ENCODE results near the gene MAEA.
A peak's percentile ranks its signal among the peaks of the same experiment; 100 is the strongest.

MAEA gene

DNA sequence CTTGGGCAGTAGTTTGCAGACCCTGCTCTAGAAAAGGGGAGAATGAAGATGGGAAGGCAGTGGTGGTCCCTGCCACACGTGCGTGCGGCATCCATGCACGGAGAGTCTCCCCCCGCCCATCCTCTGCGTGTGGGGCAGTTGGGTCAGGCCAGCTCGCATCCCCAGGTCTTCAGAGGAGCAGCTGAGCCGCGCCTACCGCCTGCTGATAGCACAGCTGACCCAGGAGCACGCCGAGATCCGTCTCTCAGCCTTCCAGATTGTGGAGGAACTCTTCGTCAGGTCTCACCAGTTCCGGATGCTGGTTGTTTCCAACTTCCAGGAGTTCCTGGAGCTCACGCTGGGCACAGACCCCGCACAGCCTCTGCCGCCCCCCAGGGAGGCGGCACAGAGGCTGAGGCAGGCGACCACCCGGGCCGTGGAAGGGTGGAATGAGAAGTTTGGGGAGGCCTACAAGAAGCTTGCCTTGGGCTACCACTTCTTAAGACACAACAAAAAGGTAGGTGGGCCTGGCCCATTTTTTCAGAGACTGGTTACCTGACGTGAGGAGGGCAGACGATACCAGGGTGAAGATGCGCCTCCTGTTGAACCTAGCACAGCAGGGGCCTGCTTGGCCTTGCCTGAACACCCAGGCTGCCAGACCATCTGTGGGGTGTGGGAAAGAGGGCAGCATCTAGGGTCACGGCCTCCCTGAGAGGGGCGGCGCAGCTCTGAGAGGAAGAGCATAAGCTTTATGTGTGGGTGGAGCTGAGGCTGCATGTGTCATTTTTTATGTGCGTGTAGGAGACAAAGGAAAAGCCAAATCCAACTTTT is 59.9 kb downstream of the MAEA start:
- Histone ChIP-seq H3K9me3 (ENCODE audit: control insufficient read depth in 2 of 2, low read length in 2 of 2) (no peaks in the 10 kb centered on the region), H3K9ac (ENCODE audit: low read length in 2 of 2) (peak overlapping the region in 1 of 2 donors; percentile 36), H3K27me3 (ENCODE audit: control insufficient read depth in 1 of 2, insufficient read depth in 2 of 2, low read length in 2 of 2) (no peaks in the 10 kb centered on the region), H3K4me1 (ENCODE audit: control insufficient read depth, insufficient read depth, low read length) (peaks cover 34% of the 10 kb centered on the region), H3K4me3 (ENCODE audit: low read length in 2 of 2) (no peak overlapping the region), H3K27ac (ENCODE audit: low read length) (no peak overlapping the region), H3K36me3 (ENCODE audit: control insufficient read depth in 2 of 2, insufficient read depth in 2 of 2, low read length in 2 of 2) (peaks cover 6 to 12% of the 10 kb centered on the region in 2 donors)

DNA sequence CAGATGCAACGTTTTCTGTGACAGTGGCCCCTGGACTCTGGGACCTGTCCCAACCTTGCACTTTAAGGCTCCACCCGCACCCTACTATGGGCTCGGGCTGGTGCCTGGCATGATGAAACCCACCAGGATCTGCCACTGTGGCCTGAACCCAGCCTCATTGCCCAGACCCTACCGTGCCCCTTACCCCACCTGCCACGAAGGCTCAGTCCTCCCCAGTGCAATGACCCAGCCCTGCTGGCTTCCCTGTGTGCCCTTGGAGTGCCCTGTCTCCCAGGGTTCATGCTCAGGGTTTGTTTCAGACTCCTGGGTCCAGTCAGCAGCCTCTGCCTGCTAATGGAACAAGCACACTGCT is 60.5 kb downstream of the MAEA start:
- H3K27me3 ChIP-seq (ENCODE audit: control insufficient read depth in 1 of 2, insufficient read depth in 2 of 2, low read length in 2 of 2), result no peaks in the 10 kb centered on the region
- peaks cover 34% of the 10 kb centered on the region for H3K4me1 ChIP-seq (ENCODE audit: control insufficient read depth, insufficient read depth, low read length)
- peaks cover 6 to 14% of the 10 kb centered on the region in 2 donors for H3K36me3 ChIP-seq (ENCODE audit: control insufficient read depth in 2 of 2, insufficient read depth in 2 of 2, low read length in 2 of 2)
- no peaks in the 10 kb centered on the region for H3K9me3 ChIP-seq (ENCODE audit: control insufficient read depth in 2 of 2, low read length in 2 of 2)
- H3K9ac ChIP-seq (ENCODE audit: low read length in 2 of 2), result peak overlapping the region in 1 of 2 donors; percentile 29
- H3K27ac ChIP-seq (ENCODE audit: low read length), result no peak overlapping the region
- no peak overlapping the region for H3K4me3 ChIP-seq (ENCODE audit: low read length in 2 of 2)

DNA sequence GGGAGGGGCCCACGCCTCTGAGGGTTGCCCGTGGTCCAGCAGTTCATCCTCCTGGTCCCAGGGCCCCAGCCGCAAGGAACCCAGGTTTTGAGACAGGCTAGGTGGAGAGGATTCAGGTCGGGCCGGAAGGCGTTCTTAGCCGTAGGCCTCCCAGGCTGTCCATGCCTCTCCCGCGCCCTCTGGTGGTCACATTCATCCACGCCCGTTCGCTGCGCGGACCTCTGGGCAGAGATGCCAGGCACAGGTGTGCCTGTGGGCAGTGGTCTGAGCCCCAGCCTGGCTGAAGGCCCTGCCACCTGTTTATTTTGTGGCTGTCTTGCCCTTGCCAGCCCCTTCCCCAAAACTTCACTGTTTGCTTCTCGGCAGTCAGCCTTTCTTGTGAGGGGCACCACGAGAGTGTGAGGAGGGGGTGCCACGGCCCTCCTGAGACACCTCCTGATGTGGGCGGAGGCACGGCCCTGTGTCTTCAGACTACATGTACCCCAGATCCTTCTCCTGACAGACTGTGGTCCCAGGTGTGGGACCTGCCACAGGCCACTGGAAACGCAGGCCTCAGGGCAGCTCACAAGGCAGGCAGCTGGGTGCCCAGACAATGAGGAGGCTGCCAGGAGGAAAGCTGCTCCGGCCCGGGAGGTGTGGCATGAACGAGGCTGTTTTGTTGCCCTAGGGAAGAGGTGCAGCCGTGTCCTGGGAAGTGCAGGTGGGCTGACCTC is 62.3 kb downstream of the MAEA start:
- H3K27ac ChIP-seq (ENCODE audit: low read length), result no peak overlapping the region

DNA sequence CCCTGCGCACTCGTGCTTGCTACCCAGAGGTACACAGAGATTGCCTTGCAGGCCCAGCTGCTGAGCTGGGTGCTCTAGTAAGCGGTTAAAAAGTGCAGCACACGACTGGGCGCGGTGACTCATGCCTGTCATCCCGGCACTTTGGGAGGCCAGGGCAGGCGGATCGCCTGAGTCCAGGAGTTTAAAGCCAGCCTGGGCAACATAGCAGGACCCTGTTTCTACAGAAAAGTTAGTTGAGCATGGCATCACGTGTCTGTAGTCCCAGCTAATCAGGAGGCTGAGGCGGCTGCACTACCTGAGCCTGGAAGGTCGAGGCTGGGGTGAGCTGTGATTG is 62.8 kb downstream of the MAEA start:
- H3K36me3 ChIP-seq (ENCODE audit: control insufficient read depth in 2 of 2, insufficient read depth in 2 of 2, low read length in 2 of 2), result peaks cover 6 to 15% of the 10 kb centered on the region in 2 donors
- peaks cover 28% of the 10 kb centered on the region for H3K4me1 ChIP-seq (ENCODE audit: control insufficient read depth, insufficient read depth, low read length)
- H3K27me3 ChIP-seq (ENCODE audit: control insufficient read depth in 1 of 2, insufficient read depth in 2 of 2, low read length in 2 of 2), result no peaks in the 10 kb centered on the region
- no peak overlapping the region for H3K4me3 ChIP-seq (ENCODE audit: low read length in 2 of 2)
- H3K9me3 ChIP-seq (ENCODE audit: control insufficient read depth in 2 of 2, low read length in 2 of 2), result no peaks in the 10 kb centered on the region
- no peak overlapping the region for H3K9ac ChIP-seq (ENCODE audit: low read length in 2 of 2)
- H3K27ac ChIP-seq (ENCODE audit: low read length), result no peak overlapping the region

More for the DNA sequence above, 62.3 kb downstream of the MAEA start:
- peak overlapping the region in 1 of 2 donors; percentile 71 for H3K9ac ChIP-seq (ENCODE audit: low read length in 2 of 2)
- H3K4me1 ChIP-seq (ENCODE audit: control insufficient read depth, insufficient read depth, low read length), result peaks cover 26% of the 10 kb centered on the region
- no peaks in the 10 kb centered on the region for H3K27me3 ChIP-seq (ENCODE audit: control insufficient read depth in 1 of 2, insufficient read depth in 2 of 2, low read length in 2 of 2)
- H3K4me3 ChIP-seq (ENCODE audit: low read length in 2 of 2), result peak overlapping the region in 1 of 2 donors; percentile 49
- no peaks in the 10 kb centered on the region for H3K9me3 ChIP-seq (ENCODE audit: control insufficient read depth in 2 of 2, low read length in 2 of 2)
- peaks cover 6 to 15% of the 10 kb centered on the region in 2 donors for H3K36me3 ChIP-seq (ENCODE audit: control insufficient read depth in 2 of 2, insufficient read depth in 2 of 2, low read length in 2 of 2)

DNA sequence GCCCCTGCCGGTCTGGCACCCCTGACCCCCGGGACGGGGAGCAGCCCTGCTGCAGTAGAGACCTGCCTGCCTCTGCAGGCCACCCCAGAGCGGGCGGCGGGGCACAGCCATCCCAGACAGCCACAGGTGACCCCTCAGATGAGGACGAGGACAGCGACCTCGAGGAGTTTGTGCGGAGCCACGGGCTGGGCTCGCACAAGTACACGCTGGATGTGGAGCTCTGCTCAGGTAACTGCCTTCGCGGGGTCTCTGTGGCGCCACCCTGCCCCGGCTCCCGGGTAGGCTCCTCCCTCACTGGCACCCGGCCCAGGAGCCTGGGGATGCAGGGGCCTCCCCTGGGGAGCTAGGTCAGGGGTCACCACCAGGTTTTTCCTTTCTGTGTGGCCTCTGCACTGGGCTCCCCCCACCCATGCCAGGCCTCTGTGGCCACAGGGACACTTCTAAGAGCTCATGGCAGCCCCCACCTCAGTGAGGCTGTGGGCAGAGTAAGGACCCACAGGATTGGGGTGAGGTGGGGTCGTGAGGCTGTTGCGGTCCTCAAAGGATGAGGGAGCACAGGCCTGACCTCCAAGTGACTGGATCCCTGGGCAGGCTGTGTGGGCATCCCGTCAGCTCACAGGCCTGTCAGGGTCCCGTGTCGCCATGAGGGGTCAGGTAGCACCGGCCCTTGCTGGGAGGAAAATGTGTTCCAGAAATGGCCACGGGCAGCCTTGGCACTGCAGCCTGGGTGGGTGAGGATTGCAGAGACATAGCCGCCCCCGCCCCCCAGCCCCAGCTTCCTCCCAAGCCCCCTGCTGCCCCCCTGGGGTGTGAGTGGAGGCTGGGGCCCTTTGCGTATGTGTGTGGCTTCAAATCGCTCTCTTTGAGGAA is 63.7 kb downstream of the MAEA start:
- no peaks in the 10 kb centered on the region for H3K27me3 ChIP-seq (ENCODE audit: control insufficient read depth in 1 of 2, insufficient read depth in 2 of 2, low read length in 2 of 2)
- no peaks in the 10 kb centered on the region for H3K9me3 ChIP-seq (ENCODE audit: control insufficient read depth in 2 of 2, low read length in 2 of 2)
- H3K4me1 ChIP-seq (ENCODE audit: control insufficient read depth, insufficient read depth, low read length), result peaks cover 21% of the 10 kb centered on the region
- no peak overlapping the region for H3K27ac ChIP-seq (ENCODE audit: low read length)
- H3K36me3 ChIP-seq (ENCODE audit: control insufficient read depth in 2 of 2, insufficient read depth in 2 of 2, low read length in 2 of 2), result peaks cover 6 to 17% of the 10 kb centered on the region in 2 donors
- no peak overlapping the region for H3K9ac ChIP-seq (ENCODE audit: low read length in 2 of 2)
- no peak overlapping the region for H3K4me3 ChIP-seq (ENCODE audit: low read length in 2 of 2)

DNA sequence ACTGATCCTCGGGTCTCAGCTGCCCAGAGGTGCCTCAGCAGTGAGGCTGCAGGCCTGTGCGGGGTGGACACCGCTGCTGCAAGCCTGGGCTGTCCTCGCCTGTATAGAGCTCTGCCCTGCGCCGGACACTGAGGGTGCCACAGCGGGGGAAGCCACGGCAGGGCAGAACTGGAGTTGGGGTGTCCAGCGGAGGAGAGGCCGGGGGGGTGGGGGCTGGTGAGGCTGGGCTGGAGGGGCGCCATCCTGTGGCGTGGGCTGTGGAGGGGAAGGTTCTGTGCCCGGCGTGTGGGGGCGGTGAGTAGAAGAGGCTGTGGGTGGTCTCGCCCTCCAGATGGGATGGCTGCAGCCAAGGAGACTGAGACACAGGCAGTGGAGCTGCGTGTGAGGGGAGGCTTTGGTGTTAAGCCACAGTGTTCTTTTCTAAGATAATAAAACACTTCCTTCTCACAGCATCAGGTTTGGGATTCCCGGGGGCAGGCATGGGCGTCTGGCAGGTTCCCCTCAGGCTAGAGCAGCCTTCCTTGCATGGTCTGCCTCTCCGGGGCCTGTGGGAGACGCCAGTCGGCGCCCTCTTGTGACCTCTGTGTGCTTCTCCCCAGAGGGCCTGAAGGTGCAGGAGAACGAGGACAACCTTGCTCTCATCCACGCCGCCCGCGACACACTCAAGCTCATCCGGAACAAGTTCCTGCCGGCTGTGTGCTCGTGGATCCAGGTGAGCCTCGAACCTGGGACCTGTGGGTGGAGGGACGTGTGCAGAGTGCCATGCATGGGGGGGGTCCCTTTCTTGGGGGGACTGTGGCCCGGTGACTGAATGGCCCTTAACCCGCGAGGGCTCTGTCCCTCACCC is 64.7 kb downstream of the MAEA start:
- Histone ChIP-seq H3K36me3 (ENCODE audit: control insufficient read depth in 2 of 2, insufficient read depth in 2 of 2, low read length in 2 of 2) (peaks cover 6 to 24% of the 10 kb centered on the region in 2 donors), H3K27me3 (ENCODE audit: control insufficient read depth in 1 of 2, insufficient read depth in 2 of 2, low read length in 2 of 2) (no peaks in the 10 kb centered on the region), H3K9ac (ENCODE audit: low read length in 2 of 2) (no peak overlapping the region)

DNA sequence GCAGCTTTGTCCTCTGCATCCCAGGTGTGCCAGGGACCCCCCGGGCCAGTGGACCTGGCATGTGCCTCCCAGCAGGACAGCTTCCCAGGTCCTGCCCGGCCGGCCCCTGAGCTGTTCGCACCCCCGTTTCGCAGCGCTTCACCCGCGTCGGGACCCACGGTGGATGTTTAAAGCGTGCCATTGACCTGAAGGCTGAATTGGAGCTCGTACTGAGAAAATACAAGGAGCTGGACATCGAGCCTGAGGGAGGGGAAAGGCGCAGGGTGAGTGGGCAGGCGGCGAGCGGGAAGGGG is 65.2 kb downstream of the MAEA start:
- H3K36me3 ChIP-seq (ENCODE audit: control insufficient read depth in 2 of 2, insufficient read depth in 2 of 2, low read length in 2 of 2), result peaks cover under 1 to 21% of the 10 kb centered on the region in 2 donors

More for the DNA sequence above, 64.7 kb downstream of the MAEA start:
- Histone ChIP-seq H3K4me3 (ENCODE audit: low read length in 2 of 2) (no peak overlapping the region), H3K9me3 (ENCODE audit: control insufficient read depth in 2 of 2, low read length in 2 of 2) (no peaks in the 10 kb centered on the region), H3K27ac (ENCODE audit: low read length) (no peak overlapping the region), H3K4me1 (ENCODE audit: control insufficient read depth, insufficient read depth, low read length) (peaks cover 15% of the 10 kb centered on the region)

DNA sequence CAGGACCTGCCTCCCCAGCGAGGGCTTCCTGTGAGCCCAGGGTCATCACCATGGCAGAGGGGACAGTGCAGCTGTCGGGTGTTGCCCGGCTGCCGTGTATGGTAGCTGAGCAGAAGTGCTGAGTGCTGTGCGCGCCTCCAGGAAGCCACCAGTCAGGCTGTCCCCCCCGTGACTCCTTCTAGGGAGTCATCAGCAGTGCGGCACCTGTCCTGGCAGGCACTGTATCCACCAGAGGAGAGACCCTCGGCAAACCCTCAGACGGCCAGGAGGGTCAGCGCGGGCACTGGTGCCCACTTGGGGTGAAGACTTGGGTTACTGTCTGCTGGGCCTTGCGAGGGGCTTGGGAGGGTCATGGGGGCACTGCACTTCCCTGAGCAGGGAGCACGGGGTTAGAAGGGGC is 65.7 kb downstream of the MAEA start:
- Histone ChIP-seq H3K9ac (ENCODE audit: low read length in 2 of 2) (no peak overlapping the region), H3K9me3 (ENCODE audit: control insufficient read depth in 2 of 2, low read length in 2 of 2) (no peaks in the 10 kb centered on the region), H3K36me3 (ENCODE audit: control insufficient read depth in 2 of 2, insufficient read depth in 2 of 2, low read length in 2 of 2) (peaks cover 0 to 18% of the 10 kb centered on the region in 2 donors), H3K27me3 (ENCODE audit: control insufficient read depth in 1 of 2, insufficient read depth in 2 of 2, low read length in 2 of 2) (no peaks in the 10 kb centered on the region), H3K4me3 (ENCODE audit: low read length in 2 of 2) (no peak overlapping the region), H3K4me1 (ENCODE audit: control insufficient read depth, insufficient read depth, low read length) (peaks cover 12% of the 10 kb centered on the region), H3K27ac (ENCODE audit: low read length) (no peak overlapping the region)

More for the DNA sequence above, 65.2 kb downstream of the MAEA start:
- Histone ChIP-seq H3K9ac (ENCODE audit: low read length in 2 of 2) (no peak overlapping the region), H3K27ac (ENCODE audit: low read length) (no peak overlapping the region), H3K4me1 (ENCODE audit: control insufficient read depth, insufficient read depth, low read length) (peaks cover 12% of the 10 kb centered on the region), H3K27me3 (ENCODE audit: control insufficient read depth in 1 of 2, insufficient read depth in 2 of 2, low read length in 2 of 2) (no peaks in the 10 kb centered on the region), H3K4me3 (ENCODE audit: low read length in 2 of 2) (no peak overlapping the region), H3K9me3 (ENCODE audit: control insufficient read depth in 2 of 2, low read length in 2 of 2) (no peaks in the 10 kb centered on the region)

DNA sequence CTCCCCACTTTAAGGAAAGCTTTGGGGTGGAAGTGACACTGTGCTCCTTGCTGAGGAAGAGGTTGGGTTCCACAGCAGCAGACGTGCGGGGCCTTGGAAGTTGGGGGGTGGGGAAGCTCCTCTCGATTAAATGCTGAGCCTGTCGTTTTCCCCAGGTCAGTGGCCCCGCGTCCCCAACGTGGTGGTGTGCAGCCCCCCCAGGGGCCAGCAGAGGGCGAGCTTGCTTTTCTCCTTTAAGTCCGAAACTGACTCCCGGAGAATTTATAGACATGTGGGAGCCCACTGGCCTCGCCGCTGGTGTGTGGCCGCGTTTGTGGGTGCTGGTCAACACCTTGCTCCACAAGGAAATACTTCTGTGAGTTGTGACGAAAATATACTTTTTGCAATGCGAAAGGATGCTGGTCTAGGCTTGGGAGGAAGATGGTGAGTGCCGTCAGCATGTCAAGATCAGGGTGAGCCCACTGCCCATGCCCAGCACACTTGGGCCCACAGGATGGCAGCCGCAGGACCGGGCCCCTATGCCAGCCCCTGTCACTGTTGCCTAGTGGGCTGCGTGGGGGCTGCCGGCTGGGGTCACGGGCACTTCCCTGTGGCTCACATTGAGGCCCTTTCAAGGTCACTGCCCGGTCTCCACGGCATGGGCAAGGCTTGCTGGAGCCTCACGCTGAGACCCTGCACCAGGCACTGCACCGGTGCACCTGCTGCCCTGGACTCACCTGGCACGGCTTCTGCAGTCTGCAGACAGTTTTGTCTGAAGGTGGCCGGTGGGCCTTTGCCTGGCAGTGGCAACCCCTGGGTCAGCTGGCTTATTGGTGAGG is 66.7 kb downstream of the MAEA start:
- H3K9me3 ChIP-seq (ENCODE audit: control insufficient read depth in 2 of 2, low read length in 2 of 2), result no peaks in the 10 kb centered on the region
- H3K4me3 ChIP-seq (ENCODE audit: low read length in 2 of 2), result no peak overlapping the region
- peaks cover 12% of the 10 kb centered on the region for H3K4me1 ChIP-seq (ENCODE audit: control insufficient read depth, insufficient read depth, low read length)
- H3K27me3 ChIP-seq (ENCODE audit: control insufficient read depth in 1 of 2, insufficient read depth in 2 of 2, low read length in 2 of 2), result no peaks in the 10 kb centered on the region
- no peak overlapping the region for H3K9ac ChIP-seq (ENCODE audit: low read length in 2 of 2)
- H3K36me3 ChIP-seq (ENCODE audit: control insufficient read depth in 2 of 2, insufficient read depth in 2 of 2, low read length in 2 of 2), result peaks cover 0 to 17% of the 10 kb centered on the region in 2 donors
- no peak overlapping the region for H3K27ac ChIP-seq (ENCODE audit: low read length)

All from stomach smooth muscle (tissue), 2 donors.